GM23338 (cell line): ENCODE measurements around the gene LCA5. TPM values are rescaled to one million over a fixed set of nuclear protein-coding genes. Genes with fewer than 3 reads are reported as not detected.
"Not testable (repeated sequence)": the region's sequence is repeated elsewhere in the genome, so short reads cannot be mapped to it uniquely, and the experiment has no call there.

Source experiments
- ATAC-seq: fragments of 200-7000 bp; cut with Tn5 transposase; 3 replicates; pipeline ENCODE4 v1.9.1; 2020
- DNase-seq: peaks from one replicate; pipeline ENCODE4 v3.0.0-alpha.2; 2015; ENCODE audit warnings: low spot score
- H2AFZ ChIP-seq: fragments of 200-600 bp; sonication (generic); 2 replicates; pipeline ENCODE4 v1.8.0; 2016; ENCODE audit warnings: antibody characterized with exemption, mild to moderate bottlenecking, moderate library complexity
- H3F3A ChIP-seq: fragments of 200-600 bp; sonication (generic); replicated peaks from 2 replicates; pipeline ENCODE4 v1.8.0; 2017; ENCODE audit warnings: antibody characterized with exemption, mixed run types, low read depth
- H3K27ac ChIP-seq: fragments of 200-600 bp; sonication (generic); 2 replicates; pipeline ENCODE4 v1.6.1; 2016; ENCODE audit warnings: low read depth
- H3K27me3 ChIP-seq: fragments of 200-600 bp; sonication (generic); 2 replicates; pipeline ENCODE4 v1.8.0; 2016; ENCODE audit warnings: mild to moderate bottlenecking, mixed run types, moderate library complexity; ENCODE audit not compliant: insufficient read depth
- H3K36me3 ChIP-seq: fragments of 200-600 bp; sonication (generic); 2 replicates; pipeline ENCODE4 v1.8.0; 2016; ENCODE audit warnings: mild to moderate bottlenecking; ENCODE audit not compliant: insufficient read depth
- H3K4me1 ChIP-seq: fragments of 200-600 bp; sonication (generic); 2 replicates; pipeline ENCODE4 v1.8.0; 2016; ENCODE audit warnings: mild to moderate bottlenecking, moderate library complexity; ENCODE audit not compliant: insufficient read depth
- H3K4me2 ChIP-seq: fragments of 200-600 bp; sonication (generic); 2 replicates; pipeline ENCODE4 v1.7.1; 2017; ENCODE audit warnings: mixed run types
- H3K4me3 ChIP-seq: fragments of 200-600 bp; sonication (generic); 2 replicates; pipeline ENCODE4 v1.6.1; 2016; ENCODE audit warnings: mixed run types
- H3K79me2 ChIP-seq: fragments of 200-600 bp; sonication (generic); replicated peaks from 2 replicates; pipeline ENCODE4 v1.8.0; 2017; ENCODE audit warnings: mild to moderate bottlenecking; ENCODE audit not compliant: insufficient read depth
- H3K9me2 ChIP-seq: fragments of 200-600 bp; sonication (generic); 2 replicates; pipeline ENCODE4 v1.8.0; 2017; ENCODE audit not compliant: insufficient read depth
- H4K20me1 ChIP-seq: fragments of 200-600 bp; sonication (generic); replicated peaks from 2 replicates; pipeline ENCODE4 v1.8.0; 2017; ENCODE audit warnings: mild to moderate bottlenecking; ENCODE audit not compliant: insufficient read depth
- H3K27ac Mint-ChIP-seq: 2 replicates; pipeline ENCODE4 v1.8.0; 2020; ENCODE audit warnings: inconsistent platforms, mild to moderate bottlenecking, moderate library complexity, mixed read lengths
- H3K27me3 Mint-ChIP-seq: 3 replicates; pipeline ENCODE4 v1.8.0; 2022; ENCODE audit warnings: low read depth, mild to moderate bottlenecking, moderate library complexity, mixed read lengths, inconsistent platforms; ENCODE audit not compliant: insufficient read depth, poor library complexity
- H3K36me3 Mint-ChIP-seq: 3 replicates; pipeline ENCODE4 v1.8.0; 2021; ENCODE audit warnings: low read depth, mild to moderate bottlenecking, inconsistent platforms, moderate library complexity, mixed read lengths
- H3K4me1 Mint-ChIP-seq: 3 replicates; pipeline ENCODE4 v1.8.0; 2020; ENCODE audit warnings: mild to moderate bottlenecking, inconsistent platforms, mixed read lengths
- H3K4me3 Mint-ChIP-seq: 3 replicates; pipeline ENCODE4 v1.8.0; 2021; ENCODE audit warnings: moderate library complexity, mild to moderate bottlenecking, inconsistent platforms, mixed read lengths
- H3K9me3 Mint-ChIP-seq: 3 replicates; pipeline ENCODE4 v1.8.0; 2020; ENCODE audit warnings: moderate library complexity, mild to moderate bottlenecking, inconsistent platforms, mixed read lengths
- JUNB ChIP-seq: IDR thresholded peaks from one replicate; pipeline ENCODE4 v1.6.1; 2016; ENCODE audit warnings: antibody characterized with exemption; ENCODE audit not compliant: unreplicated experiment
- NANOG ChIP-seq: IDR thresholded peaks from 2 replicates; pipeline ENCODE4 v1.6.1; 2016; ENCODE audit warnings: antibody characterized with exemption, borderline replicate concordance
- ZNF114 ChIP-seq: fragments of 250-450 bp; sonication (Bioruptor Pico); IDR thresholded peaks from 2 replicates; pipeline ENCODE4 v1.5.0; 2020; ENCODE audit warnings: mild to moderate bottlenecking, moderate library complexity
- polyA plus RNA-seq: library from polyadenylated mRNA; unstranded; fragments of >200 nt; fragmentation: Nextera tagmentation; extraction: Ambion mirVana; gene quantifications from 2 replicates; pipeline ENCODE4 v1.2.1, GENCODE V29; 2016
- total RNA-seq: library from RNA; depleted of rRNA; stranded (reverse); fragments of >200 nt; shearing (Covaris generic); gene quantifications from 2 replicates; pipeline ENCODE4 v1.2.3, GENCODE V29; 2014
- TF ChIP-seq, protein P1 (sequence below), 2 experiments: fragments of 200-600 bp in 1 of 2; sonication (generic) in 1 of 2; conservative IDR thresholded peaks; 2 replicates each; pipeline versions ENCODE4 v1.5.1 to v1.6.1; 2016 to 2017; ENCODE audit warnings: antibody characterized with exemption in 2 of 2, low read depth in 2 of 2, mild to moderate bottlenecking in 2 of 2, moderate library complexity in 1 of 2
- TF ChIP-seq, protein P2 (sequence below): IDR thresholded peaks from one replicate; pipeline ENCODE4 v1.6.1; 2018; ENCODE audit warnings: antibody characterized with exemption; ENCODE audit not compliant: unreplicated experiment

Gene LCA5
- total and polyA plus RNA-seq, 2 experiments from 2014 or later = 4.2 TPM

DNA sequence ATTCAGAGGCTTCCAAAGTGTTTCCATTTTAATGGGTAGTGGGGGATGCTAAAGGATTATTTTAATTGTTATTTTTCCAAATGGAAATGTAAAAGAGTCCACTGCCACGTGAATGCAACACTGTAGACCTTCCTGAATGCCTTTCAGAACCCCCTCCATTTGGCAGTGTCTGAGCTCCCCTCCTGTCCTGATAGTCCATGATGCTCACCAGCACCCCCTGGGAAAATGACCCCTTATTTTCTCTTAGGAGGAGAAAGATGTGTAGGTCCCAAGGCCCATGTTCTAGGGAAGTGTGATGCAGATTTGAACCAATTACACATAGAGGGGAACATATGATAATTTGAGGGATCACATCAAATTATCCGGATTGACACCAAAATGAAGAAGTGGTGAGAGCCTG, 47.1 kb upstream of the LCA5 start:
- TF ChIP-seq JUNB (no peak), NANOG (no peak), ZNF114 (CRISPR knock-in tag) (no peak)
- TF ChIP-seq, protein P1, sequence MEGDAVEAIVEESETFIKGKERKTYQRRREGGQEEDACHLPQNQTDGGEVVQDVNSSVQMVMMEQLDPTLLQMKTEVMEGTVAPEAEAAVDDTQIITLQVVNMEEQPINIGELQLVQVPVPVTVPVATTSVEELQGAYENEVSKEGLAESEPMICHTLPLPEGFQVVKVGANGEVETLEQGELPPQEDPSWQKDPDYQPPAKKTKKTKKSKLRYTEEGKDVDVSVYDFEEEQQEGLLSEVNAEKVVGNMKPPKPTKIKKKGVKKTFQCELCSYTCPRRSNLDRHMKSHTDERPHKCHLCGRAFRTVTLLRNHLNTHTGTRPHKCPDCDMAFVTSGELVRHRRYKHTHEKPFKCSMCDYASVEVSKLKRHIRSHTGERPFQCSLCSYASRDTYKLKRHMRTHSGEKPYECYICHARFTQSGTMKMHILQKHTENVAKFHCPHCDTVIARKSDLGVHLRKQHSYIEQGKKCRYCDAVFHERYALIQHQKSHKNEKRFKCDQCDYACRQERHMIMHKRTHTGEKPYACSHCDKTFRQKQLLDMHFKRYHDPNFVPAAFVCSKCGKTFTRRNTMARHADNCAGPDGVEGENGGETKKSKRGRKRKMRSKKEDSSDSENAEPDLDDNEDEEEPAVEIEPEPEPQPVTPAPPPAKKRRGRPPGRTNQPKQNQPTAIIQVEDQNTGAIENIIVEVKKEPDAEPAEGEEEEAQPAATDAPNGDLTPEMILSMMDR (conservative IDR thresholded peaks at IDR 0.05; ENCODE audit: low read depth in 2 of 2) = peak; percentile 15 to 34; a peak in 3 of 4 replicates
- TF ChIP-seq, protein P2, sequence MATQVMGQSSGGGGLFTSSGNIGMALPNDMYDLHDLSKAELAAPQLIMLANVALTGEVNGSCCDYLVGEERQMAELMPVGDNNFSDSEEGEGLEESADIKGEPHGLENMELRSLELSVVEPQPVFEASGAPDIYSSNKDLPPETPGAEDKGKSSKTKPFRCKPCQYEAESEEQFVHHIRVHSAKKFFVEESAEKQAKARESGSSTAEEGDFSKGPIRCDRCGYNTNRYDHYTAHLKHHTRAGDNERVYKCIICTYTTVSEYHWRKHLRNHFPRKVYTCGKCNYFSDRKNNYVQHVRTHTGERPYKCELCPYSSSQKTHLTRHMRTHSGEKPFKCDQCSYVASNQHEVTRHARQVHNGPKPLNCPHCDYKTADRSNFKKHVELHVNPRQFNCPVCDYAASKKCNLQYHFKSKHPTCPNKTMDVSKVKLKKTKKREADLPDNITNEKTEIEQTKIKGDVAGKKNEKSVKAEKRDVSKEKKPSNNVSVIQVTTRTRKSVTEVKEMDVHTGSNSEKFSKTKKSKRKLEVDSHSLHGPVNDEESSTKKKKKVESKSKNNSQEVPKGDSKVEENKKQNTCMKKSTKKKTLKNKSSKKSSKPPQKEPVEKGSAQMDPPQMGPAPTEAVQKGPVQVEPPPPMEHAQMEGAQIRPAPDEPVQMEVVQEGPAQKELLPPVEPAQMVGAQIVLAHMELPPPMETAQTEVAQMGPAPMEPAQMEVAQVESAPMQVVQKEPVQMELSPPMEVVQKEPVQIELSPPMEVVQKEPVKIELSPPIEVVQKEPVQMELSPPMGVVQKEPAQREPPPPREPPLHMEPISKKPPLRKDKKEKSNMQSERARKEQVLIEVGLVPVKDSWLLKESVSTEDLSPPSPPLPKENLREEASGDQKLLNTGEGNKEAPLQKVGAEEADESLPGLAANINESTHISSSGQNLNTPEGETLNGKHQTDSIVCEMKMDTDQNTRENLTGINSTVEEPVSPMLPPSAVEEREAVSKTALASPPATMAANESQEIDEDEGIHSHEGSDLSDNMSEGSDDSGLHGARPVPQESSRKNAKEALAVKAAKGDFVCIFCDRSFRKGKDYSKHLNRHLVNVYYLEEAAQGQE = no peak
- Histone ChIP-seq H3K4me2 (no peak overlapping the region), H3K9me2 (no peaks in the 10 kb centered on the region), H3K27me3 (no peaks in the 10 kb centered on the region), H3K27ac (no peak overlapping the region), H3F3A (no peaks in the 10 kb centered on the region), H3K4me1 (no peaks in the 10 kb centered on the region), H2AFZ (no peak overlapping the region), H3K36me3 (no peaks in the 10 kb centered on the region), H4K20me1 (no peaks in the 10 kb centered on the region), H3K4me3 (no peak overlapping the region), H3K79me2 (no peaks in the 10 kb centered on the region)
- Mint-ChIP-seq H3K27me3 (peaks cover 1% of the 10 kb centered on the region), H3K36me3 (peaks cover 10% of the 10 kb centered on the region; the same call in 2 of the 3 replicates), H3K27ac (no peak overlapping the region), H3K4me3 (no peak overlapping the region), H3K4me1 (no peaks in the 10 kb centered on the region), H3K9me3 (peaks cover 22% of the 10 kb centered on the region; the same call in 2 of the 3 replicates)
- ATAC-seq (no peak), DNase-seq (peak; percentile 32)

DNA sequence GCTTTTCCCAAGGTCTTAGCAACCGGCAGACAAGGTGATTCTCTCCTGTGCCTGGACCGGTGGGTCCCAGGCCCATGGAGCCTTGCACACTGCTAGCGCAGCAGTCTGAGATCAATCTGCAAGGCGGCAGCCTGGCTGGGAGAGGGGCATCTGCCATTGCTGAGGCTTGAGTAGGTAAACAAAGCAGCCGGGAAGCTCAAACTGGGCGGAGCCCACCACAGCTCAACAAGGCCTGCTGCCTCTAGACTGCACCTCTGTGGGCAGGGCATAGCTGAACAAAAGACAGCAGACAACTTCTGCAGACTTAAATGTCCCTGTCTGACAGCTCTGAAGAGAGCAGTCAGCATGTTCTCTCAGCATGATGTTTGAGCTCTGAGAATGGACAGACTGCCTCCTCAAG, 40.7 kb upstream of the LCA5 start:
- DNase-seq, H3K27me3 ChIP-seq, H3K4me3 ChIP-seq, H3F3A ChIP-seq, H3K36me3 ChIP-seq, H2AFZ ChIP-seq, H3K27ac ChIP-seq, H3K9me2 ChIP-seq, H3K27ac Mint-ChIP-seq, H3K79me2 ChIP-seq, H3K4me2 ChIP-seq, H3K27me3 Mint-ChIP-seq, H4K20me1 ChIP-seq, ATAC-seq, H3K4me3 Mint-ChIP-seq: not testable (repeated sequence)
- Mint-ChIP-seq H3K9me3 (peaks cover 26% of the 10 kb centered on the region), H3K36me3 (peaks cover 19% of the 10 kb centered on the region; the same call in 2 of the 3 replicates), H3K4me1 (peaks cover 24% of the 10 kb centered on the region)
- peaks cover 24% of the 10 kb centered on the region for H3K4me1 ChIP-seq
